Measurements from ENCODE around the gene OMP. TPM values are rescaled to one million over a fixed set of nuclear protein-coding genes. Genes with fewer than 3 reads are reported as not detected.

The OMP gene
- total and polyA plus RNA-seq, 2 of the 13 experiments (the other 11 are each of a cell fraction or from before 2014, with no cell fraction given) = not detected

GRCh38 chr11:77130763-77131513 is 28.3 kb downstream of the OMP start (continued):
- TF ChIP-seq BRD4 (CRISPR knock-in tag; IDR thresholded peaks at IDR 0.05) = 0 out of 2 replicates have a peak, but pooled peaks have one; percentile 45
- TF ChIP-seq SP140L (CRISPR knock-in tag; IDR thresholded peaks at IDR 0.05; ENCODE audit: borderline replicate concordance) = 0 out of 2 replicates have a peak, but pooled peaks have one; percentile 20
- peak; percentile 93 for TF ChIP-seq ZFX (CRISPR knock-in tag; IDR thresholded peaks at IDR 0.05; ENCODE audit: low read depth)
- TF ChIP-seq ZMYM2 (CRISPR knock-in tag; IDR thresholded peaks at IDR 0.05) = peak; percentile 50; the same call in 1 of the 2 replicates
- TF ChIP-seq ZSCAN21 (CRISPR knock-in tag; IDR thresholded peaks at IDR 0.05; ENCODE audit: borderline replicate concordance) = peak; percentile 60
- peak; percentile 56; the same call in 1 of the 2 replicates for TF ChIP-seq ZNF414 (CRISPR knock-in tag; IDR thresholded peaks at IDR 0.05)
- peak; percentile 28; the same call in 1 of the 2 replicates for TF ChIP-seq CTCF (CRISPR knock-in tag; IDR thresholded peaks at IDR 0.05)
- no peak for TF ChIP-seq SOX13 (IDR thresholded peaks at IDR 0.05)
- TF ChIP-seq SOX13 (CRISPR knock-in tag; conservative IDR thresholded peaks at IDR 0.05 in 1 of 2, IDR thresholded peaks at IDR 0.05 in 1 of 2) = peak in 1 of 2 experiments; percentile 57; a peak in 2 of 4 replicates
- no peak for TF ChIP-seq RBAK (CRISPR knock-in tag; IDR thresholded peaks at IDR 0.05)
- peak; percentile 43; the same call in 1 of the 2 replicates for TF ChIP-seq FOXP4 (CRISPR knock-in tag; IDR thresholded peaks at IDR 0.05)
- peak; percentile 61; the same call in 1 of the 2 replicates for TF ChIP-seq BCL6 (CRISPR knock-in tag; IDR thresholded peaks at IDR 0.05)
- 0 out of 2 replicates have a peak, but pooled peaks have one; percentile 20 for TF ChIP-seq PRDM10 (CRISPR knock-in tag; IDR thresholded peaks at IDR 0.05; ENCODE audit: low read depth)
- peak; percentile 16; the same call in 1 of the 2 replicates for TF ChIP-seq ZNF280B (CRISPR knock-in tag; IDR thresholded peaks at IDR 0.05; ENCODE audit: borderline replicate concordance)
- peak; percentile 45; the same call in 1 of the 2 replicates for TF ChIP-seq KDM6A (CRISPR knock-in tag; IDR thresholded peaks at IDR 0.05; ENCODE audit: low read depth)
- TF ChIP-seq ZSCAN25 (CRISPR knock-in tag; IDR thresholded peaks at IDR 0.05) = 0 out of 2 replicates have a peak, but pooled peaks have one; percentile 8
- TF ChIP-seq MED1 (CRISPR knock-in tag; IDR thresholded peaks at IDR 0.05) = peak; percentile 51; the same call in 1 of the 2 replicates

All from HepG2 (cell line).